Hippocampal formation (tissue), 2 donors: ENCODE data around the gene RPP25L.

Experiments
- DNase-seq, 2 donors: peaks; one replicate each; lab custom pipeline; 2025; lab: John Stamatoyannopoulos, UW

RPP25L gene

GRCh38 chr9:34568774-34569173, 43.1 kb downstream of the RPP25L start:
- no peak for DNase-seq

GRCh38 chr9:34568133-34568532, 43.8 kb downstream of the RPP25L start:
- no peak for DNase-seq

- DNase-seq, result no peak
Observed at GRCh38 chr9:34566972-34567371, 44.9 kb downstream of the RPP25L start.

GRCh38 chr9:34566322-34566721, 45.6 kb downstream of the RPP25L start:
- DNase-seq, result no peak

- DNase-seq, result no peak
Observed at GRCh38 chr9:34565856-34566255, 46.0 kb downstream of the RPP25L start.

GRCh38 chr9:34564617-34565016, 47.3 kb downstream of the RPP25L start:
- no peak for DNase-seq

- no peak for DNase-seq
Observed at GRCh38 chr9:34563262-34563661, 48.6 kb downstream of the RPP25L start.

GRCh38 chr9:34562135-34562745, 49.7 kb downstream of the RPP25L start:
- DNase-seq, result no peak

GRCh38 chr9:34560599-34561214, 51.2 kb downstream of the RPP25L start:
- no peak for DNase-seq
